ENCODE measurements around the gene GUCY1B1. TPM values are rescaled to one million over a fixed set of nuclear protein-coding genes. Genes with fewer than 3 reads are reported as not detected.

The GUCY1B1 gene
- total RNA-seq, 1 donor from 2014 or later, result 12.6 TPM

DNA sequence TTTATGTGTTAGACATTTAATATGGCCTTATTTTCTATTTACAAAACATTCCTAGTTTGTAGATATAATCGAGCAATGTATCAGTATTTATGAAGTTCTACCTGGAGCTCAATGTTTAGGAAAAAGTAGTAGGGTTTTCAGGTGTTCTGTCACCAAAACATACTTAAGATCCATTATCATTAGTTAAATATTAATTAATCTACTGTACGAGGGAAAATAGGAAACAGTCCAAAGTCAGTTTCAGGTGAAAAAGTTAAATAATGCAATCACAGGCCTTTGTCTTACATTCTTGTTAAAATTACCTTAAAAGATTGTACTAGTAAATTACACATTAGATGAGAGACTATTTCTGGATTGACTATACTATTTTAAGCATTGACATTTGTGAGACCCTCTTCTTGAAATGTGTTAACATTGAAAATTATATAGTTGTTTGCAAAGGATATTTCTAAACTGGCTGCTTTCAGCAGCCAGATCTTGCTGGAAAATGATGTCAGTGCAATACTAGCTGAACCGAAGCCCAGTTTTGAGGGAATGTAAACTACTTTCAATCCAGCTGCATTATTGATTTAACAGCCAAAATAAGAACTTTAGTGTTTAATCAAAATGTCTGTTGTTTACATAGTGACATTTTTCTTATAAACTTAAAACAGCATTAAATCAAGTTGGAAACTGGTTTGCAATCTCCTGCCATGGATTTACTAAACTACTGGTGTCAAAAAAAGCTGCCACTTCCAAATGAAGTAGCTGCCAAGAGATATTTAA is 19.3 kb downstream of the GUCY1B1 start:
- peaks cover 51% of the 10 kb centered on the region for H3K4me1 ChIP-seq
- DNase-seq, result no peak
- H3K4me3 ChIP-seq, result no peak overlapping the region
- H3K9me3 ChIP-seq (replicated peaks), result no peaks in the 10 kb centered on the region
- TF ChIP-seq CTCF (IDR thresholded peaks at IDR 0.05; ENCODE audit: borderline replicate concordance), result no peak
- intact Hi-C loops (cut with micrococcal nuclease), result no loop called here
- peaks cover 23% of the 10 kb centered on the region for H3K36me3 ChIP-seq
- H3K27ac ChIP-seq (replicated peaks), result peak overlapping the region; percentile 65
- no peaks in the 10 kb centered on the region for H3K27me3 ChIP-seq (ENCODE audit: low read depth)

DNA sequence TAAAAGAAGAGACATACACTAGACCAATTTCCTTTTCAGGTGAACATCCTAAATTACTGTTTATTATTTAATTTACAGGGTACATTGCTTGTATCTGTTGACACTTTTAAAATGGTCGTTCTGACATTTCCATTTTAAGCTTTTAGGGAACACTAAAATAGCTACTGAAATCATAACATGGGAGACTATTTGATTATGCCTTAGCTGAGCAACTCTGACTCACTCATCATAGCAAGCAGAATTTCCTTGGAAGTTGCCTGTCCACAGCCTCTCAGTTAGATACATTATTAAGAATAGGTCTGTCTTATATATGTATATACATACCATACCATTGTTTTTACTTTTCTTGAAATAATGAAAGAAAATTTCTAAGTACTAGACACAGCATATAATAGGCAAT is 22.0 kb downstream of the GUCY1B1 start:
- Histone ChIP-seq H3K36me3 (peaks cover 12% of the 10 kb centered on the region), H3K27ac (replicated peaks) (peak overlapping the region; percentile 10), H3K9me3 (replicated peaks) (no peaks in the 10 kb centered on the region), H3K4me1 (peaks cover 61% of the 10 kb centered on the region), H3K4me3 (no peak overlapping the region), H3K27me3 (ENCODE audit: low read depth) (no peaks in the 10 kb centered on the region)
- no peak for DNase-seq
- TF ChIP-seq CTCF (IDR thresholded peaks at IDR 0.05; ENCODE audit: borderline replicate concordance), result no peak
- intact Hi-C loops (cut with micrococcal nuclease), result loop anchor here (10.0 kb wide), 1 partner anchor 376 kb away; no protein-coding TSS in a partner anchor

DNA sequence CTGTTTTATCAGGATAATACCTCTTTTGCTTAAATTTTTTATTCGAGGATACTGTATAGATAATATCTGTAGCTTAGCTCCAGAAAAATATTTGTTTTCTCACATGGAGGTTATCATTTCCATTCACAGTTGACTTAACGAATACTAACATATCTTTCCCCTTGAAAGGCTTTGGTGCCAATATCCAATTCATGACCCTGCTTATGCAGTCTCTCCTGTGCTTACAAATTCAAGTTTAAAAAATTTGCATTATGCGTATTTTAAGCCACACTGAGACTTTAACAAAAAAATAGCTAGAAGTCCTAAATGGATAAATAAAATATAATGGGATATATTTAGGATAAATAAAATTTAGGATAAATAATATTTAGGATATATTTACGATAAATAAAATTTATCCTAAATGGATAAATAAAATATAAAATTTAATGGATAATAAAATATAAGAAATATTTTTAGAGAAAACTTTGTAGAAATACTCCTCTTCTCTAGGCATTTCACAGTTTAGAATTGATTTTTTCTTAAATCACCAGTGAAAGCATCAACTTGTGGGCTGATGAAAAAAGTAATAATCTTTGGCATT is 22.5 kb downstream of the GUCY1B1 start:
- Histone ChIP-seq H3K27me3 (ENCODE audit: low read depth) (no peaks in the 10 kb centered on the region), H3K4me1 (peaks cover 64% of the 10 kb centered on the region), H3K9me3 (replicated peaks) (no peaks in the 10 kb centered on the region), H3K27ac (replicated peaks) (peak overlapping the region; percentile 10), H3K4me3 (no peak overlapping the region), H3K36me3 (peaks cover 12% of the 10 kb centered on the region)
- TF ChIP-seq CTCF (IDR thresholded peaks at IDR 0.05; ENCODE audit: borderline replicate concordance), result no peak
- intact Hi-C loops (cut with micrococcal nuclease), result loop anchor here (10.0 kb wide), 1 partner anchor 377 kb away; no protein-coding TSS in a partner anchor
- no peak for DNase-seq

DNA sequence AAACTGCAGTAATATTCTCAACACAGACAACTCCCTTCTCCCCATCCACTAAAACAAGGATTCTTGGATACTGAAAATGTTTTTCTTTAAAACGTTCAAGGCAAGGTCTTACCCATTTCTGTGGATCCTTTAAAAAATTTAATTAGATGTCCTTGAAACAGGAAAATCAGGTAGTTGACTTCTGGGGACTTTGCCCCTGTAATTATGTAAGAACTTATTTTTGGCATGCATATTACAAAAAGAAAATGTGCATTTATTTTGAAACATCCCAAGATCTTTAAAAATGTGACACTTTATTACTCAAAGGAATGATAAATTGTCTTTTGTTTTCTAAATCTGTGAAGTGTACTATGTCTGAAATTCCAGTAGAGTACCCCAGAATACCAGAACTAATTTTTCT is 25.8 kb downstream of the GUCY1B1 start:
- H3K27ac ChIP-seq (replicated peaks), result no peak overlapping the region
- no peak for TF ChIP-seq CTCF (IDR thresholded peaks at IDR 0.05; ENCODE audit: borderline replicate concordance)
- H3K4me1 ChIP-seq, result peaks cover 70% of the 10 kb centered on the region
- no peak overlapping the region for H3K4me3 ChIP-seq
- DNase-seq, result no peak
- no peaks in the 10 kb centered on the region for H3K27me3 ChIP-seq (ENCODE audit: low read depth)
- peaks cover 5% of the 10 kb centered on the region for H3K36me3 ChIP-seq
- intact Hi-C loops (cut with micrococcal nuclease), result loop anchor here (10.0 kb wide), 1 partner anchor 380 kb away; no protein-coding TSS in a partner anchor
- H3K9me3 ChIP-seq (replicated peaks), result no peaks in the 10 kb centered on the region

DNA sequence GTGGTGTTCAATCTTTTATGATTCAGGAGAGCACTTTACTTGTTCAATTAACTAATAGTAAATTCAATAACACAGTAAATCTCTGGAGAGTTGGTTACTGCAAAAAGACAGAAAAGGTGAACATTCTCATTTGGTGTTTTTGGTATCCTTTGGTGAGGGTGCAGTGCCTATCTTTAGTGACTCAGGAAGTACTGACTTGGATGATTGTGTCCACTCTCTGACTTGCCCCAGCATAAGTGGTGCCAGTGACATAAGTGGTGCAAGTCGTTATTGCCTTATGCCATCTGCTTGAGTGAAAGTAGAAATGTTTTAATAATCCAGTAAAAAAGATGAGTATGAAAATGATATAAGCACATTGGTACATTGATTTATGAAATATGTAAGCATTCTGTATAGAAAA is 27.0 kb downstream of the GUCY1B1 start:
- TF ChIP-seq CTCF (IDR thresholded peaks at IDR 0.05; ENCODE audit: borderline replicate concordance), result no peak

More for the DNA sequence above, 27.0 kb downstream of the GUCY1B1 start:
- Histone ChIP-seq H3K27me3 (ENCODE audit: low read depth) (no peaks in the 10 kb centered on the region), H3K27ac (replicated peaks) (no peak overlapping the region), H3K36me3 (peaks cover 16% of the 10 kb centered on the region), H3K9me3 (replicated peaks) (no peaks in the 10 kb centered on the region), H3K4me1 (peaks cover 70% of the 10 kb centered on the region), H3K4me3 (no peak overlapping the region)
- DNase-seq, result no peak
- intact Hi-C loops (cut with micrococcal nuclease), result loop anchor here (10.0 kb wide), 1 partner anchor 381 kb away; no protein-coding TSS in a partner anchor

All from left ventricle myocardium inferior (tissue), 1 donor.